Activated CD8-positive, alpha-beta memory T cell treated with anti-CD3 and anti-CD28 coated beads for 1 hour (primary cell): Measurements from ENCODE around the gene DLL4.
"Not testable (repeated sequence)": the region's sequence is repeated elsewhere in the genome, so short reads cannot be mapped to it uniquely, and the experiment has no call there.

Source experiments
- DNase-seq, 2 donors: peaks; one replicate each; pipeline ENCODE4 v3.0.0-alpha.2; 2020; ENCODE audit warnings: low read depth in 1 of 2; ENCODE audit errors: extremely low read depth in 1 of 2

The DLL4 gene

GRCh38 chr15:40957041-40957555 lies 28.0 kb downstream of the DLL4 start:
- DNase-seq, result no peak

- DNase-seq, result no peak
These were observed 28.5 kb downstream of the DLL4 start for GRCh38 chr15:40957581-40958051.

GRCh38 chr15:40958146-40958545 lies 29.0 kb downstream of the DLL4 start:
- DNase-seq, result no peak

DNA sequence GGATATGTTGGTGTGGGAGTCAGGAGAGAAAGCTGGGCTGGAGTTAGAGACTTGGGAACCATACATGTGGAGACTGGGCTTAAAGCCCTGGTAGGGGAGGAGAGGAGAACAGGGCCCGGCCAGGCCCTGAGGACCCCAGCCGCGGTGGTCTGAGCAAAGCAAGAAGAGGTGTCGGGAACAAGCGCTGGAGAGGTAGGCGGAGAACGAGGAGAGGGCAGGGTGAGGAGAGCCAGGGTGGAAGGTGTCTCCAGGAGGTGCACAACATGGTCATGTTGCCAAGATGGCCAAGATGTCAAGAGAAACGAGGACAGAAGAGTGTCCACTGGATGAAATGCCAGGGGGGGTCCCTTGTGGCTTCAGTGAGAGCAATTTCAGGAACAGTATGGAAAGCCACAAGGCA lies 29.6 kb downstream of the DLL4 start:
- DNase-seq, result no peak

DNA sequence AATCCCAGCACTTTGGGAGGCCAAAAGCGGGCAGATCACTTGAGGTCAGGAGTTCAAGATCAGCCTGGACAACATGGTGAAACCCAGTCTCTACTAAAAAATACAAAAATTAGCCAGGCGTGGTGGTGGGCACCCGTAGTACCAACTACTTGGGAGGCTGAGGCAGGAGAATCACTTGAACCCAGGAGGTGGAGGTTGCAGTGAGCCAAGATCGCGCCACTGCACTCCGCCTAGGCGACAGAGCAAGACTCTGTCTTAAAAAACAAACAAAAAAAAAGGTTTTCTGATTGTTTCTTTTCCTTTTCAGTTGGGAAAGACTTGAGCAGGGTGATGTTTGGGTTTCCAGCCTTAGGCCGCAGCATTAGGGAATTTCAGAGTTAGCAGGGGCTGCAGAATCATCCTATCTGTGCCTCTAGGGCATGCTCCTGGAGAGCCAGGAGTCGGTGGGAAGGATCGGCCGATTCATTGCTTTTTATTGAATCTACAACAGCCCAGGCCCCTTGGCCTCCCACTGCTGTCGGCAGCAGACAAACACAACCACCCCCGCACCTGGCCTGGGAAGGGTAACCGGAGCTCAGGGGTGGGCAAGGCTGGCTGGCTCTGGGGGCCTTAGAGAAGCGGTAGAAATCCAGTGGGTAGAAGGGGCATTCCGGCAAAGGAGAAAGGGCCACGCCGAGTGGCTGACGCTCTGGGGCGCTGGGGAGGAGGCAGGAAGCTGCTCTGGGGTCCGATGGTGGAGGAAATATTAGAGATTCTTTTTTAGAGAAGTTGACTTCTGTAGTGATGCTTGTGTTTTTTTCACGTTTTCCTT lies 30.4 kb downstream of the DLL4 start:
- DNase-seq, result no peak

DNA sequence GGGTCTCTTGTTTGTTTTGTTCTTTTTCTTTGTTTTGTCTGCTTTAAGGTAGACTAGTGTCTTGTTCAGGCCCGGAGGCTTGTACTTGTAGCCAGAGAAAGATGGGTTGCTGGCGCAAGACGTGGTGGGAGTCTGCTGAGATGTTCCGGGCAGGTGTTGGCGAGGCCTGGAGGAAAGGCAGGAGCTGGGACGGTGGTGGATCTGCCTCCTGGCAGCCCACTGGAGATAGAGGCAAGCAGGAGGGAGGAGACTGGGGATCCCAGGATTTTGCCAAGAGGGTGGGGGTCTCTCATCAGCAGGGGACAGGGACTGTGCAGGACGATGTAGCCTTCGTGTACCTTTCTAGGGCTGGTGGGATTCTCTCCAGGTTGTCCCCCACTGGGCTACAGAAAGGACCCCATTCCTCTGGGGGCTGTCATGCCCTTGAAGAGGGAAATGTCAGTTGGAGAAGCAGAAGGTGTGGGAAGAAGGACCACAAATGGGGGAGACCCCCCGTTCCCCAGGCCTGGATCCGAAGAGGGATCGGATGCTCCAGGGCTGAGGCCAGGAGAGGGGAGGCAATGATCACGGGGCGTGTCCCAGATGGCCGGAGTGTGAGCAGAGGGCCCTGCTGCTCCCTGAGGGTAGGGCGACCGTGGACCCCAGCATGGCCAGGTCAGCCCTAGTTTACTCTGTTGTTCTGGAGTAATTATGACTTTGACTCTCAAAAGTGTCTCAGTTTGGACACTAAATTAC lies 31.2 kb downstream of the DLL4 start:
- DNase-seq, result no peak

GRCh38 chr15:40960925-40961324 lies 31.8 kb downstream of the DLL4 start:
- no peak for DNase-seq

DNA sequence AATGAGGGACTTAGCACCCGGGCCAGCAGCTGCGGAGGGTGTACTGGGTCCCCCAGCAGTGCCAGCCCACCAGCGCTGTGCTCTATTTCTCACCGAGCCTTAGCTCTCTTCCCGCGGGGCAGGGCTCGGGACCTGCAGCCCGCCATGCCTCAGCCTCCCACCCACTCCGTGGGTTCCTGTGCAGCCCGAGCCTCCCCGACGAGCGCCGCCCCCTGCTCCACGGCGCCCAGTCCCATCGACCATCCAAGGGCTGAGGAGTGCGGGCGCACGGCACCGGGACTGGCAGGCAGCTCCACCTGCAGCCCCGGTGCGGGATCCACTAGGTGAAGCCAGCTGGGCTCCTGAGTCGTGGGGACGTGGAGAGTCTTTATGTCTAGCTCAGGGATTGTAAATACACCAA lies 32.6 kb downstream of the DLL4 start:
- not testable (repeated sequence) for DNase-seq

DNA sequence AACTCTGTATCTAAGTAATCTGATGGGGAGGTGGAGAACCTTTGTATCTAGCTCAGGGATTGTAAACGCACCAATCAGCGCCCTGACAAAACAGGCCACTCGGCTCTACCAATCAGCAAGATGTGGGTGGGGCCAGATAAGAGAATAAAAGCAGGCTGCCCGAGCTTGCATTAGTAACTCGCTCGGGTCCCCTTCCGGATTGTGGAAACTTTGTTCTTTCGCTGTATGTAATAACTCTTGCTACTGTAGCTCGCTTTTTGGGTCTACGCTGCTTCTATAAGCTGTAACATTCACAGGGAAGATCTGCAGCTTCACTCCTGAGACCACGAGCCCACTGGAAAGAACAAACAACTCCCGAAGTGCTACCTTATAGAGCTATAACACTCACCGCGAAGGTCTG lies 33.2 kb downstream of the DLL4 start:
- not testable (repeated sequence) for DNase-seq

- no peak for DNase-seq
These were observed 34.1 kb downstream of the DLL4 start for GRCh38 chr15:40963201-40963600.

- DNase-seq, result no peak
These were observed 34.9 kb downstream of the DLL4 start for GRCh38 chr15:40964006-40964405.

GRCh38 chr15:40964634-40965033 lies 35.5 kb downstream of the DLL4 start:
- DNase-seq, result no peak

DNA sequence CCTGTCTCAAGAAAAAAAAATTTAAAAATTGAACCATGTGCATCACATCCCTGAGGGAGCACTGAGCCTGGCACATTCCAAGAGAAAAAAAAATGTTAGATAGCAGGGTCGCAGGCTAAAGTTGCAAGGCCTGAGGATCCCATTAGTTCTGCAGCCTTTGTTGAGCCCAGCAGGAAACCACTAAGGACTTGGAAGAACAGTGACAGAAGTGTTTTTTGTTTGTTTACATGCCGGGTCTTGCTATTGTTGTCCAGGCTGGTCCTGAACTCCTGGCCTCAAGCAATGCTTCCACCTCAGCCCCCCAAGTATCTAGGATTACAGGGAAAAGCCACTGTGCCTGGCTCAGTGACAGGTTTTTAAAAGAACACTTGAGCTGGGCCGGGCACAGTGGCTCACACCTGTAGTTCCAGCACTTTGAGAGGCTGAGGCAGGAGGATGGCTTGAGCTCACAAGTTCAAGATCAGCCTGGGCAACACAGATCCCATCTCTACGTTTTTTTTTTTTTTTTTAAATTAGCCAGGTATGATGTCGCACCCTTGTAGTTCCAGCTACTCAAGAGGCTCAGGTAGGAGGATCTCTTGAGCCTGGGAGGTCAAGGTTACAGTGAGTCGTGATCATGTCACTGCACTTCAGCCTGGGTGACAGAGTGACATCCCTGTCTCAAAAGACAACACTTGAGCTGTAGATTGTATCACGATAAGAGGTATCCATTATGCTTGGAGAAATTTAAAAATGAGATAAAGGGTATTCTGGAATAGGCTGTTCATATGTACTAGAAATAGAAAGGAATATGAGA lies 39.3 kb downstream of the DLL4 start:
- no peak for DNase-seq

GRCh38 chr15:40969363-40969762 lies 40.2 kb downstream of the DLL4 start:
- no peak for DNase-seq

DNA sequence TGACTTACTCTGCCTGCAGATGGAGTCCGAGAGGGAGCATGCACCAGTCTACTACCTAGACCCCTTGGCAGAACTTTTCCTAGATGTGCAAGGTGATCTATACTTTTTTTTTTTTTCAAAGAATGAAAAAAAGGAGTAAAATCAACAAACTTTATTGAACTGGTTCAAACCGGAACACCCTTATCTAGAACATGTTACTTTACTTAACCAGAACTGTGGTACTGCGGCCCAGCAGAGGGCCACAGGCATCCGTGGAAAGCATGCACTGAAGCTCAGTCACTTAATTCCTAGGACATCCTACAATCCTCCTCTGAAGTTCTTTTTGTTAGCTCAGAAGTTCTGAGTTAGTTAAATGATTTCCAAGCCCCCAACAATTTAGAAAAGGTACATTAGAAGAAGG lies 45.7 kb downstream of the DLL4 start:
- no peak for DNase-seq

DNA sequence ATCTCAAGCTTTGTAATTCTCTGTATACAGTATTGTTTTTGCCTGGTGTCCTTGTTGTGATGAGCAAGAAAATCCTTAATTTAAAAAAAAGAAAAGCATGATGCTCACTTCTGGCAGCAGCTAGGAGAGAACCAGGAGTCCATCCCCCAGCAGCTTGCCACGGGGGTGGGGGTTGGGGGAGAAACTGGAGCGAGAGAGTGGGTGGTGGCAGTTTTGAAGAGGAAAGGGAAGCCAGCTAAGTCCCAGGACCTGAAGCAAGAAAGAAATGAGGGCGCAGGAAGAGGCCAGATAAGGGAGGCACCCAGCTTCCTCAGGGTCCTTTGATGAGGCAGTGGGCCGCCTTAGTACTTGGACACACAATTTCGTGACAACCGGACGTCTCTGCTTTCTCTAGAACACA lies 47.7 kb downstream of the DLL4 start:
- DNase-seq, result no peak

DNA sequence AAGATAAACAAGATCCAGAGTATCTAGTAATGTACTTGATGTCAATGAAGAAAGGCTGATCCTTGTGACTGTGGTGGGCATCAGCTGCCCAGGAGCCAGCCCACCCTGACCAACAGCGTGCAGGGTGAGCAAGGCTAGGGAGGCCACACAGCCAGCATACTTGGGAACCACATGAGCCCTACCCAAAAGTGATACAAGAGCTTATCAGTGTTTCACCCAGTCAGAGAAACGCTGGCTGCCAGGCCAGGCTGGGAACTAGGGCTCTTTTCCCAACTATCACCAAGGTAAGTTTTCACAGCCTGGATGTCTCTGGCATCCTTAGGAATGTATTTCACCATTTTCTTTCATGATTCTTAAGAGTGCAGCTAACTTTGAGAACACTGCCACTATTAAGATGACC lies 49.0 kb downstream of the DLL4 start:
- no peak for DNase-seq

- DNase-seq, result no peak
These were observed 49.4 kb downstream of the DLL4 start for GRCh38 chr15:40978562-40978961.

DNA sequence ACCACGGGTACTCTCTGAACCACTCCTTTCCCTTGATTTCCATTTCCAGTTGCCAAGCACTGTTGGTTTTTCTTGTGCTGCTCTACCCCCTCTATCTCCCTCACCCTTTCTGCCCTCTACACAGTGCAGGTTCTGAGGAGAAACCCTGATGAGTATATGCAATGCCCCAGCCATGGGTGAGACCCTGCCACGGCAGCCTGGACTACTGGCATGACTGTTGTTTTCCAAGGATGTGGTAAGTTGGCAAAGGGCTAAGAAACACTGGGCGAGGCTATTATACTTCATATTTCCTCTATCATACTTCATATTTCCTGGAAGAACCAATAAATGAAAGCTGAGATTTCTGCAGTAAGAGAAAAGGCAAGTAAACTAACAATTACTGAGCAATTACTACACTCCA lies 52.0 kb downstream of the DLL4 start:
- no peak for DNase-seq

DNA sequence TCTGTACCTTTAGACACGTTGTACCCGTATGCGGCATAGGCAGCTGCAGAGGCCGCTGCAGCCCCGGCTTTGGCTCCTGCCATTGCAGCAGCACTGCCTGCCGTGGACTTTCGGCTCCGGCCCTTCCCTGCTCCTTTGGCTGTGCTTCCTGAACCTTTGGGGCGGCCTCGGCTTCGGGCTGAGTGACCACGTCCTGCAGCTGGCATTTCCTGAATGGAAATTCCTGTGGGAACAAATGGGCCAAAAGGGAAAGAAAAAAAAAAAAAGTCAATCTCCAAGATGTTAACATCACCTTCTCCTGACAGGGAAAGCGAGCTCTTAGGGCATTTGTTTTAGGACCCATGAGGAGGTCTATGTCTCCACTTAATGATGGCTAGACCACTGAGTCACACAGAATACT lies 53.7 kb downstream of the DLL4 start:
- DNase-seq, result no peak

GRCh38 chr15:40984406-40984805 lies 55.3 kb downstream of the DLL4 start:
- DNase-seq, result no peak
